ENCODE results near the gene RTN1.

- TF ChIP-seq CTCF (IDR thresholded peaks at IDR 0.05 in 8 of 11, conservative IDR thresholded peaks at IDR 0.05 in 3 of 11), result no peak
- TF ChIP-seq POLR2A (IDR thresholded peaks at IDR 0.05), result no peak
- TF ChIP-seq POLR2AphosphoS5 (IDR thresholded peaks at IDR 0.05), result no peak
Measured at GRCh38 chr14:59904184-59904583, 33.6 kb upstream of the RTN1 start.

Data from spleen (tissue), 7 donors.